ENCODE measurements around the gene PCDHGC5.

PCDHGC5 gene

GRCh38 chr5:141491323-141492167 lies 2.7 kb downstream of the PCDHGC5 start:
- DNase-seq: no peak

DNA sequence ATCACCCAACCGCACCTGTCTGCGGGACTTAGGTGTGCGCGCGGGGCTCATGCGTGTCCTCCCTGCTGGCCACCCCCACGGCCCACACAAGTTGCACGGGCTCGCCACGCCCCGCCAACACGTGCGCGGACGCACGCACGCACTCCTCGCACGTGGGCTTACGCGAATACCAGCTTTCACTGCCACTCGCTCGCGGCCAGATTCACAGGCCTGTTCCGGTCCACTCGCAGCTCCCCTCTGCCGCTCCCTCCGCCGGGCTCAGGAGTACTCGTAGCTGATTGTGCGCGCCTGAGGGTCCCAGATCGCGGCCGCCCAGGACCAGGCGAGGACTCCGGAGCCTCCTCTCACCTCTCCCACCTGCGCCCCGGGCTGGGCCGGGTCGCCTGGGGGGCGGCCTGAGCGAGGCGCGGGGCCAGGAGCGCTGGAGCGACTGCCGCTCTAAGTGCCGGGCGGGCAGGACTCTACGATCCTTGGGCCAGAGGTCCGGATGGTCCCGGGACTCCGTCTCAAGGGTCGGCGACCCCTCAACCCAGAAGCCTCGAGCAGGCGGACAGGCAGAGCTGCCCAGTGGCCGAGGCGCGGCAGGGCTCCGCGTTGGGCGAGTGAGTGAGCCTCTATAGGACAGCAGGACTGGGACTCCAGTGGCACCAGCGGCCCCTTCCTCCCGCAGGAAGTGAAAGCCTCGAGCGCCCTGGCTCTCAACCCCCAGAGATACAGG lies 3.4 kb downstream of the PCDHGC5 start:
- DNase-seq: peak in 1 of 14 donors; percentile 33

DNA sequence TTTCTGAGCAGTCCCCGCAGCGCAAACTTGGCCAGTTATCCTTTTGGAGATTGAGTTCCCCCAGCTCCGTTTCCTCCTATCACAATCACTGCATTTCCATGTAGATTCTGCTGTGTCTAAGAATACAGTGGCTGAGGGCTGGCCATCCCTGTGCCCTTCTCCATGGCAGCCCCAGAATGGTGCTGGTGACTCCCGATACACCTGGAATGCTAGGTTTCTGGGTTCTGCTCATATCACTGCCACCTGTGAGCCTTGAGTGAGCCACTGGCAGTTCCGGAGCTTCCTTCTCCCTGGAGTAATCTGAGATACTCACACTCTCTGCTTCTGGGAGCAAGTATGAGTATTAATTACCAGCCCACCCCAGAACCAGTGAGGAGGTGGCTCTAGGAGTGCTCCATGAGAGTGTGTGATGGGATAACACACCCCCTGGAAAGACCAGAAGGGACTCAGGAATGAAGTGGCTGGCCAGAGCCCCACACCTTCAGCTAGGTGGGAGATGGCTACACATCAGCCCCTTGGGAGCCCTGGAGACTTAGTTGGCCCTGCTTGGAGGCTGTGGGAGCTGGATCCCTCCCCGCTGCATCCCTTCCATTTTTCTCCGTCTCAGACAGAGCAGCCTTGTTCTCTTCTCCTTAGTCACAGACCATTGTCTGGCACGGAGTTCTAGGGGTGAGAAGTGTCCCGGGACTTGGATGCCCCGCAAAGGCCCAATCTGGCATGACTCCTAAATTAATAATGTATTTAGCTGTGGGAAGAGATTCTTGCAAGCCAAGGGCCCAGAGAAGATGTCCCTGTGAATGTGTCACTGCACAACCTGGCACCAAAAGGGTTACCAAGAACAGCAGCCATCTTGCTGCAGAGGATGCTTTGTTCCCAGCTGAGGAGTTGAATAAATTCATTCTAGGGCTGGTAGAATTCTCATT lies 4.9 kb downstream of the PCDHGC5 start:
- peak in 9 of 14 donors; percentile 43 to 74 (median 57) for DNase-seq

- peak in 2 of 14 donors; percentile 33 to 35 for DNase-seq
Observed at GRCh38 chr5:141494761-141495452, 6.0 kb downstream of the PCDHGC5 start.

DNA sequence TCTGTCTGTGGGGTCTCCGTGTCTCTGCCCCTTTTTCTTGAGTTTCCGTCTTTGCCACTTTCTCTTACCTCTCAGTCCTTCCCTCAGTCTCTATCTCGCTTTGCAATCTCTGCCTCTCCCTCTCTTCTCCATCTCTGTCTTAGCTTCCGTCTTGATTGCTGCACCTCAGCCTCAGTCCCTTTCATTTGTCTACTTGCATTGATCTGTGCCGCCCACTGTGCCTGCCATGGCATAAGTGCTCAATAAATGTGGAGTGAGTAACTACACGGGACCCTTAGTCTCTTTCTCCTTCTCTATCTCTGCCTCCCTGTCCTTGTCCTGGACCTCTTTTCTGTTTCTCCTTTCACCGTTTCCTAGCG lies 6.6 kb downstream of the PCDHGC5 start:
- DNase-seq: no peak

DNA sequence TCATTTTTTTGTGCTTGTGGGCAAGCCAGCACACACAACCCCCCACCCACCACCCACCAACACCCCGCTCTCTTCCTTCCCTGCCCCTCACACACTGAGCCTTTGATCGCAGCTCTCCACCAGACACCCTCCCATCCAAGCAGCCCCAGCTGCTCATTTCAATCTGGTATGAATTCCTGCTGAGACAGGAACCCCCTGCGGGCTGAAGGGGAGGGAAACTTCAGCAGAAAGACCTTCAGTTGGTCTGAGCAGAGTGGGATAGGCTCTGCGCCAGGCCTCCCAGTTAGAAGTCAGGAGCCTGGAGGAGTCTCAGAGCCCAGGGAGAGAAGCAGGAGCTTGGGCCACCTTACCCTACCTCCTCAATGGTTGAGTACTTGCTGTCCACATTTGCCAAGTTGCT lies 7.2 kb downstream of the PCDHGC5 start:
- DNase-seq: no peak

DNA sequence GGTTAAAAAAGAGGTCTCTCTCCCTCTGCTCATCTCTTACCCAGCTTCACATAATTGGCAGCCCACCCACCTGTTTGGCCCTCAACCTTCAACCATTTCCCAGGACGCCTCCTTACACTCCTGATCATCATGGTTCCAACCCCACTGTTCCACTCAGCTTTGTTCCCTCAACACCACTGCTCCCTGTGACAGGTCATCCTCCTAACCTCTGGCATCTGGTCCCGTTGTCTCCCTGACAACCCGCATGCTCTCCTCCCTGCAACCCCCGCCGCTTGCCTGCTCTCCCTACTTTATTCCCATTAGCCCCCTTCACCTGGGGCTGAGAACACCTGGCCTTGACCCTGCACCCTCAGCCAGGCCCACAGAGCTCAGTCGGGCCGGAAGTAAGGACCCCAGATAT lies 12.9 kb downstream of the PCDHGC5 start:
- no peak for DNase-seq

DNA sequence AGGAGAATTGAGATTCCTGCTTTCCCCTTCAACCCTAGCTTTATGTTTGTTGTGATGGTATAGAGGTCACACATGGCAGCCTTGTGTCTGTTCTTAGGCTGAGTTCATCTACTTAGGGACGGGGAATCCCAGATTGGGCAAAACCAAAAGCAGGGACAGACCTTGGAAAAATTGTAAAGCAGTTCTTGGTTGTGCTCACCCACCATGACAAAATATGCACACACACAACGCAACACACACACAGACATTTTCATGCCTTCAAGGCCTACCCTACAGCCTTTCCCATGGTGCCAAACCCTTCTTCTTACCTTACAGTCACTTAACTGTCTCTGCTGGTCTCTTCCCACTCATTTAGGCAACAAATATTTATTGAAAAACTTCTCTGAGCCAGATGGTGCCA lies 14.8 kb downstream of the PCDHGC5 start:
- no peak for DNase-seq

DNA sequence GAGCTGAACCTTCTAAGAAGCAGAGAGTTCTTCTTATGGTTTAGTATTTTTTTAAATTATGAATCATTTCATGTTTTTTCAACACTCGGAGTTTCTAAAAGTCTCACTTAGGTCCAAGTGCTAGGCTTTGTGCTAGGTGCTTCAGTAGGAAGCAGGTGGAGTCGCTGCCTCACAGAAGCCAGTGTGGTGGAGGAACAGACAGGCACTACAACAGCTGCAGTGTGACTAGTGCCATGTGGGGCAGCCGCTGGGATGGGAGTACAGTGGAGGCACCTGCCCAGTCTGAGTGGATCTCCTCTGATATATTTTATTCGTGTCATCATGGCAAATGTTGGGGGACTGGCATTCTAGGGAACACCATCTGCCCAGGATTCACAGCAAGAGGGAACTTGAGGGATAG lies 15.3 kb downstream of the PCDHGC5 start:
- no peak for DNase-seq

DNA sequence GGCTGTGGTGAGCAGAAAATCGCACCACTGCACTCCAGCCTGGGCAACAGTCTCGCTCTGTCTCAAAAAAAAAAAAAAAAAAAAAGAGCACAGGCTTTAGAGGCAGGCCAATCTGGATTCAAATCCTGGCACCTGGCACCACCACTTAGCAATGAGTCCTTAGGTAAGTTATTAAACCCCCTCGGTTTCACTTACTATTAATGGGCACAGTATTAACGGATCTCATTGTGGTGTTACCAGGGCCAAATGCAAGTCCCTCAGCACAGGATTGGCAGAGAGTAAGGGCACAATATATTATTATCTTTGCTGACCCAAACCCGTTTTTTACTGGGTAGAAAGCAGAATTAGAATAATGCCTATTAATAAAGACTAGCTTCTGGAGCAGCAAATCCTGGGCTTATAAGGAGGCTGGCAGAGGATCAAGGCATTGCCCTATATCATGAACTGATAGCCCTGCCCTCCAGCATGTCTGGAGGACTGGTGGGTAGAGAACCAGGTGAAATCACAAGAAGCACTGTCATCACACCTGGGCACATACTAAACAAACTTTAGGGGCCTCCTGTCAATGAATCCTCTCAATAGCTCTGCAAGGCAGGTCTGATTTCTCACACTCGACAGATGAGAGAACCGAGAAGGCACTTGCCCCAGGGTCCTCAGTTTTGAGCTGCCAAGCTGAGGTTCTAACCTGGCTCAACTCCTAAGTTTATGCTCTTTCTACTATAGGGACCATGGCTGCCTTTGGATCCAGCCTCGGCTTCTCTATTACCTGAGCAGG lies 17.7 kb downstream of the PCDHGC5 start:
- no peak for DNase-seq

- DNase-seq: no peak
Observed at GRCh38 chr5:141507387-141508091, 18.7 kb downstream of the PCDHGC5 start.

GRCh38 chr5:141508440-141508797 lies 19.5 kb downstream of the PCDHGC5 start:
- DNase-seq: peak in 1 of 14 donors; percentile 50

DNA sequence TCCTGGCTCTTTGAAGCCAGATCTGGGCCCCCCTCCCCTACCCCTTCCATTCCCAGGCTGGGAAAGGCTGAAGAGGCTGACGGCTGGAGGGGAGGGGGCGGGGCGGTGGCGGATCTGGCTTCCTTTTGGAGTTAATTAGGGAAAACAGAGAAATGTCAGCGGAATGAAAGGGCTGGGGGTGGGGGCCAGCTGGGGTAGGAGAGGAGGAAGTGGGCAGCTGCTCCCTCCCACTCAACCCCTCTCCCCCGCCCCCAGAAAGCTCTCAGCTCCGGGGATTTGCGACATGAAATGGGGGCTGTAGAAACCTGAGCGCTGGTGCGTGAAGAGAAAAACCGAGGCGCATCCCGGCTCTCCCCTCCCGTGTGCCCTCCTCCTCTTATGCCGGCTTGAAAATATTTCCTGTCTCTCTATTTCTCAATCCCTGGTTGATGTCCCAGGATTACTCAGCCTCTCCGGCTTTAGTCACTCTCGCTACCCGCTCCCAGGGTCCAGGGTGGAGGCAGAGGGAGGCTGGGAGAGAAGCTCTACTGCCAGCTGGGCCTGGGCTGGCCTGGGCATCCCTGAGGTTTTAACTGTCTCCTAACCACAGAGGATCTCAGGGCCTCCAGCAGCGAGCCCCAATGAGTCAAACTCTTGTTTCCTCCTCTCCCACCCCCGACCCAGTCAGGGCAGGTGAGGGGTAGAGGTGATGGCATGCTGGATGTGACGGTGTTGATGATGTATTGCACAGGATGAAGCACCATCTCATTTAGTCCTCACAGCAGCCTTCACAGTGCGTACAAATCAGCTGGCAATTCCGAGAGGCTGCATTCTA lies 20.1 kb downstream of the PCDHGC5 start:
- peak in 7 of 14 donors; percentile 26 to 86 (median 51) for DNase-seq

GRCh38 chr5:141510160-141510559 lies 21.3 kb downstream of the PCDHGC5 start:
- no peak for DNase-seq

- DNase-seq: no peak
Observed at GRCh38 chr5:141510850-141511601, 22.1 kb downstream of the PCDHGC5 start.

- DNase-seq: no peak
Observed at GRCh38 chr5:141511771-141512325, 23.0 kb downstream of the PCDHGC5 start.

GRCh38 chr5:141512390-141512910 lies 23.6 kb downstream of the PCDHGC5 start:
- DNase-seq: peak in 11 of 14 donors; percentile 12 to 76 (median 53)

DNA sequence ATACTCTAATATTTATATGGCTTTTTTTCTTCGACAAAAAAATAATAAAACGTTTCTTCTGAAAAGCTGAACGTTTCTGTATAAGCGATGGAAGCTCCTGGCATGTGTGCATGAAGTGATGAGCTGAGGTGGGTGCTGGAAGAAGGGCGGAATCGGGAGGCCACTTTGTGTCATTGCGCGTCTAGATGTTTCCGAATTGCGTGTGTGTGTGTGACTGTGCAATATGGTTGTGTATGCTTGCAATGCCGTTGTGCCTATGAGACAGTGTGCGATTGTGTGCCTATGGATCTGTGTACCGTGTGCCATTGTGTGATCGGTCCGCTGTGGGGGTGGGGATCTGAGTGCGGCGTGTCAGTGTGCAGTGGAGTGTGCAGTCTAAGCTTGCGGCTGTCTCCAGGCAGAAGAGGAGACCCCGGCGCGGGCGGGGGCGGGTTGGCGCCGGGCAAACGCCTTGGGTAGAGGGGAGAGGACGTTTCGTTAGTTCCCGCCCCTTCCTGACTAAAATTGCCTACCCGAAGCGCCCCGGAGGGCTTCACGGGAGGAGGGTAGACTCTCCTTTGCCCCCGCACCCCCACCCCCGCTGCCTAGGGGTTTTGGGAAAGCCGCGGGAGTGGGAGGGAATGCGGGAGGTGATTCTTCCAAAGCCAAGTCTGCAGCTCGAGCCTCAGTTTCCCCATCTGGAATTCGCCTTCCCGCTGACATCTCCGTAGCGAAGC lies 24.2 kb downstream of the PCDHGC5 start:
- DNase-seq: peak in 3 of 14 donors; percentile 34 to 69 (median 41)
